ENCODE measurements around the gene DLGAP1.

The DLGAP1 gene

GRCh38 chr18:3547891-3548615 is 907.1 kb downstream of the DLGAP1 start:
- DNase-seq = no peak

DNA sequence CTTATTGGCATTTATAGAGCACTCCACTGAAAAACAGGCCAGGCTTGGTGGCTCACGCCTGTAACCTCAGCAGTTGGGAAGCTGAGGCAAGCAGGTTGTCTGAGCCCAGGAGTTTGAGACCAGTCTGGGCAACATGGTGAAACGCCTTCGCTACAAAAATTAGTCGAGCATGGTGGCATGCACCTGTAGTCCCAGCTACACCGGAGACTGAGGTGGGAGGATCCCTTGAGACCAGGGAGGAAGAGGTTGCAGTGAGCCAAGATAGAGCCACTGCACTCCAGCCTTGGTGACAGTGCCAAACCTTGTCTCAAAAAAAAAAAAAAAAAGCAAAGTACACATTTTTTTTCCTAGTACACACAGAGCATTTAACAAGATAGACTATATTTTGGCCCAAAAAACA is 909.0 kb downstream of the DLGAP1 start:
- DNase-seq = no peak

GRCh38 chr18:3544537-3544936 is 910.6 kb downstream of the DLGAP1 start:
- DNase-seq = no peak

DNA sequence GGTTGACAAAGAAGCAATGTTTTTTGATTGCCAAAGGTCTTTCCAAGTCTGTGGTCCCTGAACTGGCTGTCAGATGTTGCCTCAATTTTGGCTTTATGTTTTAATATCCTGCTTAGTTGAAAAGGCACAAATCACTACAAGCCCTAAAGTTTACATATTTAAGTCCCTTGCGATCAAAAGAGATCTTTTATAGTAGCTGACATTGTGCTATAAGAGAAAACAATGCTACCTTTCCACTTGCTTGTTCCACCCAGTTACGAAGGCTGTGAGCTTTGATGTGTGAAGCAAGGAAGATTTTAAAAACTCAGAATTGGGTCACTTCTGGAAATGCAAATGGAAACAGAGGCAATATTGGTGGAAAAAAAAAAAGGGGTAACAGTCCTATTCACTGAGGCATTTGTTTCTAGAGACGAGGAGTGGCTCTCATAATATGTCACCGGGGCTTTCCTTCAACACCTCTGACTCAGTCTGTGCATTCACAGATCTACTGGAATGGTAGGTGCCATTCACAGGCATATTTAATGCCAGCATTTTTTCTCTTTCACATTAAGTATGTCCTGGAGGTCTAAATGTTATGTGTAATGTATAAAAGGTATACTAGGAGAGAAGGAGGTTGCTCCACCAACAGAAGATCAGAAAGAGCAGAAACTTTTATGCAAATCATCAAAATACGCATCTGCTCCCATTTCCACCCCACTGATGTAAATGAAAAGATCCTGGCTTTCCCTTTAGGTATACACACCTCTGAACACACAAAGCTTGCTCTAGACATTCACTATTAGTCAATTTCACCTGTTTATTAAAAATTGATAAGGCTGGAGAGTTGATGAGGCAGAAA is 913.3 kb downstream of the DLGAP1 start:
- DNase-seq = peak; percentile 79

DNA sequence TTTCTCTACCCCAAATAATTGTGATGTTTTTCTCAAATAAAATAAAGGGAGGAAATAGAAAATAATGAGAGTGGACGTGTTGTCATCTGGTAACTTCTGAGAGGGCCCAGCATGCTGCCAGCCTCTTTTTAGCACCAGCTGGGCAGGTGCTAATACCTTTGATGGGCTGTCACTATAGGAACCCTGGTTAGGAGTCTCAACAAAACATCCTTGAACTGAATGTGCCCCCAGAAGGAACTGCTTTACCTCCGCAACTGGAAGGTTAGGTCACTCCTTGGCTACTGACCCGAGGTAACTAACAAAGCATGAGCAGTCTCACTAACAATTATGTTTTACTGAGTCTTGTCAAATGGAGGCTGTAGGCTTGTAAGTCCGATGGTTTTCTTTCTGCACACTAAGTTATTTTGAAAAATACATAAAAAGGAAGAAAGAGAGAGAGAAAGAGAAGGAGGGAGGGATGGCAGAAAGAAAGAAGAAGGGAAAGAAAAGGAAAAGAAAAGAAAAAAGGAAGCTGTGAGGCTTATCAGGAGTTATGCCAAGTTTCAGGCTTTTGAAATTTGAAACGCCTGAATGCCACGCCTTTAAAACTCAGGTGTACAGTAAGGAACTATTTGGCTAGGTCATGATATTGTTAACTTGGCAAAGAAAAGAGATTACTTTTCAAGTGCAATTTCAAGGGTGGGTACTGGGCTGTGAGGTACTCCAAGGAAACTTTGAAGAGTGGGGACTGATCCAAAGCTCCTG is 914.1 kb downstream of the DLGAP1 start:
- no peak for DNase-seq

DNA sequence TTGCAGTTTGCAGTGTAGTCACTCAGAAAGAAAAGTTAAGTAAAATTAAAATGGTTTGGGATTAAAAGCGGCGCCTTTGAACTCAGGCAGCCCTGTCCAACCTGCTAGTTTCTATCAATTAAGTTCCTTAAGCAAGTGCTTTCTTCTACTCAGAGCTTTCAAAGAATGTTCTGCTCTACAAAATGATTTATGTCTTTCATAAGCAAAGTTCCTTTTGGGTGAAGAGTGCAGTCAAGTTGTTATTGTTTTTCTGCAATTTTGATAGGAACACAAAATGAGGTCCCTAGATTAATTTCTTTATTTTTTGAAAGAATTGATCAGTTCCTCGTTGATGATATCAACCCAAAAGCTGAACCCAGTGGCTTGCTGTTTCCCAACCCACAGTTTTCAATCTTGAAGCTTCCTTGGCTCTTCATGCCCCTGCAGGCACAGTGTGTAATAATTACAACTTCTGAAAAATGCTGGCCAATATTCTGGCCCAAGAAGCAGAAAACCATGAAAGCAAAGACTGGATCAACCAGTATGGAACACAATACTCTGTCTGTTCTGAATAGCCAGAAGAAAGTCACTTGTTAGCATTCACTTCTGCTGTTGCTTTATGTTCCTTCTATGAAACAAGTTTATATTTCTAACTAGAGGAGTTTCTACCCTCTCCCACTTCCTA is 916.0 kb downstream of the DLGAP1 start:
- DNase-seq = no peak

GRCh38 chr18:3538456-3538855 is 916.7 kb downstream of the DLGAP1 start:
- DNase-seq = no peak

DNA sequence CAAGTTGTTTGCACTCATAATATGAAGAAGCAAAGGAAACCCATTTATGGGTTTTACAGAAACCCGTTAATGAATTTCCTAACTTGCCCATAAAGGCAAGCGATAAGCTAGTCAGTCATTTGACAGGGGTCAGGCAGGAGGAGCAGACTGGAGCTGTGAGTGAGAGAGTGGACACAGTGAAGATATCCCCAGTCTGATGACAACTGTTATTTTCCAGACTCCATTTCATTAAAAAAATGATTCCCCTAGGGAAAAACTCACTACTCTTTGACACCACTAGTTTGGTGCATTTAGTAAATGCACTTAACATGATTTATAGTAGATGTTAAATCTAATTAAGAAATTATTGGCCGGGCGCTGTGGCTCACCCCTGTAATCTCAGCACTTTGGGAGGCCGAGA is 924.3 kb downstream of the DLGAP1 start:
- no peak for DNase-seq

- DNase-seq = no peak
Observed at GRCh38 chr18:3529601-3530000, 925.5 kb downstream of the DLGAP1 start.

DNA sequence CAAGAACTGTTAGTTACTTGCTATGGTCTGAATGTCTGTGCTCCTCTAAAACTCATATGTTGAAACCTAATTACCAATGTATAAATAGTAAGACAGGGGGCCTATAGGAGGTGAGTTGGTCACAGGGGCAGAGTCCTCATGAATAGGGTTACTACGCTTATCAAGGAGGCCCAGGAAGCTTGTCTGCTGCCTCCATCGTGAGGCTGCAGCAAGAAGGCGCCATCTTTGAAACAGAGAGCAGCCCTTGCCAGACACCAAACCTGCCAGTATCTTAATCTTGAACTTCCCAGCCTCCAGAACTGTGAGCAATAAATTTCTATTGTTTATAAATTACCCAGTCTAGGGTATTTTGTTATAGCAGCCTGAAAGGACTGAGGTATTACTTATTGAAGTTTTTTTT is 926.0 kb downstream of the DLGAP1 start:
- DNase-seq = no peak

DNA sequence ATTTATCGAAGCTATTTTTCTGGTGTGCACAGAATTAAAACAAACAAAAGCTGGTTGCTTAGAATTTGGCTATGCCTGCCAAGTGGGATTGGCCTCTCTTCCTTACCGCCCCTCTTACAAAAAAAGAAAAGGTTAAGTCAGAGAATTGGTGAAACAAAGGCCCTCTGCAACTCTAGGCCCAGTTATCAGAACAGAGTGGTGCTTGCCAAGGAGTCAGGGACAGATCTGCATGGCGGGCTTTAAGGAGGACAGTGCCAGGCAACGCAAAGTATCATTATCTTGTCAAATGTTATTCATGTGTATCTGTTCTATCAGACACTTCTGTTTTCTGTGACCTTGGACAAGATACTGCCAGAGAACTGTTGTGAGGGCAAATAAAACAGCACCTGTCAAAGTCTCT is 926.9 kb downstream of the DLGAP1 start:
- no peak for DNase-seq

DNA sequence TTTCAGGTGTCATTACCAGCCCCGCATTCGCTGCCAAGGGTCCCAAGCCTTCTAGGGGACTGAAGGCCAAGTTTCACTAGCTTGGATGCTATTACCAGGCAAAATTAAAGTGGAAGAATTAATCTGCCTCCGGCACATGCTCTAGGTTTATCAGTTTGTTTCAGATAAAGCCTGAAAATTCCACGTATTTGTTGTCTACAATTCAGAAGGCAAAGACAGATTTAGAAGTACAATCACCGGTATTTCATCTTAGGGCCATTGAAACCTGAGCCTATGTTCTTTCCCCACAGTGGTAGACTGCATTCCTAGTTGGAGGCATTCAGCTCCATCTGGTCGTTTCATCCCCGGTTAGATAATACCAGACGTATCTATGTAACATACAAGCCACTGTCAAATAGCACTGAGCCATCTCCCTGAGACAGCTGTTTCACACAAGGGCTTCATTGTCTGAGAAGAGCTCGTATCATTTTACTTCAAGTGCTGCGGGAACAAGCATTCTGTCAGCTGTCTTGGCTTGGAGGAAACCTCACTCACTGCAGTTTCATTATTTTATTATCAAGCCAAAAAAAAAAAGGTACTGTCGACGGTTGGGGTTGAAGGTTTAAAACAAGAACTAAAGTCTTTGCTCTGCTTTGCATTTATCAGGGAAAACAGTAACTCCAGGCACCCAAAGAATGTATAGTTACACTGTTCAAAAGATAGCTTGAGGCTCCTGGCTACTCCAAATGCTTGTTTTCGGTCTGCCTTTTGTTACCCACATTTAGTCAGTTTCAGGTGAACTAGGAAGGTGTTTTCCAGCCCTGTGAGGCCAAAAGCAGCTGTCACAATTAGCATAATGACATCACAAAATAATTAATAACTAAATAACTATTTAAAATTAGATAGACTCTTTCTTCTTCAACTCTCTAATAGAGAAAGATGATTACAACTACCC is 928.4 kb downstream of the DLGAP1 start:
- DNase-seq = no peak

- DNase-seq = peak; percentile 72
Observed at GRCh38 chr18:3525870-3526420, 929.2 kb downstream of the DLGAP1 start.

- no peak for DNase-seq
Observed at GRCh38 chr18:3524706-3525105, 930.4 kb downstream of the DLGAP1 start.

GRCh38 chr18:3520230-3521085 is 934.6 kb downstream of the DLGAP1 start:
- no peak for DNase-seq

GRCh38 chr18:3514312-3515216 is 940.5 kb downstream of the DLGAP1 start:
- DNase-seq = peak; percentile 10

DNA sequence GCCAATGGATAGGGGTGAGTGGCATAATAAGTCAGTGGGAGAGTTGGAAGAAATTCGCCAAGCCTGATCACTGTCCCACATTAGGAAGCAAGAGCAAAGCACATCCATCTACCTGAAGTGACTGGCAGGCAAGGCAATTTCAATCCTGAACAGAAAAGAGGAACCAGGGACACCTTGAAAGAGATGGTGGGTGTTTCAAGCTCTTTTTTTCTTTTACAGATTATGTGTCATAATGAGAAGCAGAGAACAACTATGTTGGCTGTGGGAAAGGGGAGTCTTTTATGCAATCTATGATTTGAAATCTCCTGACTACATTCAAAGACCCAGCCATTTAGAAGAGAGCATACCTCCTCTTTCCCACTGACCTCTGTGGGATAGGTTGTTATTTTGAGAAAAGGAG is 941.6 kb downstream of the DLGAP1 start:
- DNase-seq = no peak

DNA sequence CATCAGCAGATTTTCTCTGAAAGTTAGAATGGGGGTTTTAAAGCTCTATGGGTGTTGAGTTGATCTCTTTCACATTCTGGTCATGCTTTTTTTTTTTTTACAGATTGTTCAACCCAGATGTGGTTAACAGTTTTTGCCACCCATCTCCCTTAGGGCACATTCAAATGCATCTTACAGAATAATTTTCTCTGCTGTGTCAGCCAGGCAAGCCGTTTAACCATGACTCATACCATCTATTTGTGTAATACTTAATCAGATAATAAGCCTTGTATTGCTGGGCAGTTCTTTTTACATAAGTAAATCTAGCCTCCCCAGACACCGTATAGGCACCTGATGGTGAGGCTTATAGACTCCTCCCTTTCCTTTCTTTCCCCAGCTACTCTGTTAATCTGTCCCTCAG is 943.1 kb downstream of the DLGAP1 start:
- DNase-seq = peak; percentile 69

- DNase-seq = no peak
Observed at GRCh38 chr18:3510896-3511295, 944.2 kb downstream of the DLGAP1 start.

- DNase-seq = no peak
Observed at GRCh38 chr18:3510024-3510423, 945.1 kb downstream of the DLGAP1 start.
